Natural killer cell (primary cell): Measurements from ENCODE around the gene IL17A. TPM values are rescaled to one million over a fixed set of nuclear protein-coding genes. Genes with fewer than 3 reads are reported as not detected.

ENCODE experiments used
- ATAC-seq, 3 donors: fragments of 150-1000 bp in 2 of 3; fragments of 200-7000 bp in 1 of 3; cut with Tn5 transposase; 1 replicate in 1 of 3; 2 replicates in 2 of 3; pipeline ENCODE4 v1.10.0; 2021; ENCODE audit warnings: mild to moderate bottlenecking in 2 of 3, moderate library complexity in 2 of 3
- DNase-seq, 2 donors: peaks; one replicate each; pipeline versions ENCODE4 v3.0.0 to v3.0.0-alpha.2; 2013 to 2021; ENCODE audit warnings: mixed read lengths in 1 of 2
- H3K27ac ChIP-seq: one replicate; pipeline ENCODE4 v1.5.1; 2013; ENCODE audit warnings: mild to moderate bottlenecking, low read length
- H3K27me3 ChIP-seq: one replicate; pipeline ENCODE4 v1.6.1; 2013; ENCODE audit warnings: low read length; ENCODE audit not compliant: control insufficient read depth, insufficient read depth
- H3K36me3 ChIP-seq: one replicate; pipeline ENCODE4 v1.6.1; 2013; ENCODE audit warnings: low read length; ENCODE audit not compliant: control insufficient read depth, insufficient read depth
- H3K4me1 ChIP-seq: one replicate; pipeline ENCODE4 v1.6.1; 2013; ENCODE audit warnings: low read length; ENCODE audit not compliant: control insufficient read depth, insufficient read depth
- H3K4me3 ChIP-seq: one replicate; pipeline ENCODE4 v1.5.1; 2013; ENCODE audit warnings: low read length
- H3K9me3 ChIP-seq: one replicate; pipeline ENCODE4 v1.6.1; 2013; ENCODE audit warnings: low read length; ENCODE audit not compliant: control insufficient read depth, insufficient read depth
- H3K27ac Mint-ChIP-seq, 2 donors: one replicate each; pipeline ENCODE4 v1.8.0; 2022; ENCODE audit warnings: mild to moderate bottlenecking in 2 of 2, mixed read lengths in 2 of 2, moderate library complexity in 1 of 2
- H3K27me3 Mint-ChIP-seq, 2 donors: one replicate each; pipeline ENCODE4 v1.8.0; 2022; ENCODE audit warnings: low read depth in 2 of 2, mixed read lengths in 2 of 2
- H3K36me3 Mint-ChIP-seq: one replicate; pipeline ENCODE4 v1.8.0; 2022; ENCODE audit warnings: mixed read lengths
- H3K4me1 Mint-ChIP-seq, 2 donors: one replicate each; pipeline ENCODE4 v1.8.0; 2022; ENCODE audit warnings: mixed read lengths in 2 of 2
- H3K4me3 Mint-ChIP-seq: one replicate; pipeline ENCODE4 v1.8.0; 2022; ENCODE audit warnings: mild to moderate bottlenecking, moderate library complexity, mixed read lengths
- H3K9me3 Mint-ChIP-seq, 2 donors: one replicate each; pipeline ENCODE4 v1.8.0; 2022; ENCODE audit warnings: mixed read lengths in 2 of 2
- WGBS: methylation state at CpG from one replicate; pipeline ENCODE4 v1.1.7; 2013; ENCODE audit warnings: missing lambda C conversion rate; ENCODE audit not compliant: insufficient coverage; 5-methylcytosine and 5-hydroxymethylcytosine counted together
- intact Hi-C: fragments of 100-400 bp; cut with micrococcal nuclease; formaldehyde crosslinking; loops from one replicate; pipeline ENCODE4 v1.14.2; 2022
- total RNA-seq, 4 donors: library from RNA; stranded (reverse); fragments of 120-200 nt in 1 of 4; gene quantifications; one replicate each; pipeline versions ENCODE4 v1.2.3 to v1.2.4, GENCODE V29; 2013 to 2022
- TF ChIP-seq, protein P1 (sequence below): fragments of 200-600 bp; IDR thresholded peaks from one replicate; pipeline ENCODE4 v1.8.0; 2022; ENCODE audit warnings: antibody characterized with exemption

Gene IL17A
- not detected for total RNA-seq
- not detected for total RNA-seq (2013)

DNA sequence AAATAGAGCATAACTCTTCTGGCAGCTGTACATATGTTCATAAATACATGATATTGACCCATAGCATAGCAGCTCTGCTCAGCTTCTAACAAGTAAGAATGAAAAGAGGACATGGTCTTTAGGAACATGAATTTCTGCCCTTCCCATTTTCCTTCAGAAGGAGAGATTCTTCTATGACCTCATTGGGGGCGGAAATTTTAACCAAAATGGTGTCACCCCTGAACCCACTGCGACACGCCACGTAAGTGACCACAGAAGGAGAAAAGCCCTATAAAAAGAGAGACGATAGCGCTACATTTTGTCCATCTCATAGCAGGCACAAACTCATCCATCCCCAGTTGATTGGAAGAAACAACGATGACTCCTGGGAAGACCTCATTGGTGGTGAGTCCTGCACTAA, at the start of gene IL17A:
TSS of gene IL17A (plus strand) at position 301 of the 400 bp plus-strand sequence. CDS start at position 358, 57 bp downstream.
- Histone ChIP-seq H3K27ac (no peak within 1 kb of the TSS), H3K27me3 (peaks cover 38% of the 10 kb centered on the region), H3K36me3 (no peaks in the 10 kb centered on the region), H3K4me1 (no peaks in the 10 kb centered on the region), H3K4me3 (no peak within 1 kb of the TSS), H3K9me3 (no peaks in the 10 kb centered on the region)
- Mint-ChIP-seq H3K9me3 (no peaks in the 10 kb centered on the region), H3K4me1 (peaks cover 2 to 4% of the 10 kb centered on the region in 2 donors), H3K36me3 (no peaks in the 10 kb centered on the region), H3K4me3 (no peak within 1 kb of the TSS), H3K27ac (no peak within 1 kb of the TSS), H3K27me3 (peaks cover 39 to 82% of the 10 kb centered on the region in 2 donors)
- 80% methylated on average over 7 of the region's 7 CpGs for WGBS
- intact Hi-C loops, result no loop called here
- DNase-seq (no peak), ATAC-seq (no peak)
- TF ChIP-seq, protein P1, sequence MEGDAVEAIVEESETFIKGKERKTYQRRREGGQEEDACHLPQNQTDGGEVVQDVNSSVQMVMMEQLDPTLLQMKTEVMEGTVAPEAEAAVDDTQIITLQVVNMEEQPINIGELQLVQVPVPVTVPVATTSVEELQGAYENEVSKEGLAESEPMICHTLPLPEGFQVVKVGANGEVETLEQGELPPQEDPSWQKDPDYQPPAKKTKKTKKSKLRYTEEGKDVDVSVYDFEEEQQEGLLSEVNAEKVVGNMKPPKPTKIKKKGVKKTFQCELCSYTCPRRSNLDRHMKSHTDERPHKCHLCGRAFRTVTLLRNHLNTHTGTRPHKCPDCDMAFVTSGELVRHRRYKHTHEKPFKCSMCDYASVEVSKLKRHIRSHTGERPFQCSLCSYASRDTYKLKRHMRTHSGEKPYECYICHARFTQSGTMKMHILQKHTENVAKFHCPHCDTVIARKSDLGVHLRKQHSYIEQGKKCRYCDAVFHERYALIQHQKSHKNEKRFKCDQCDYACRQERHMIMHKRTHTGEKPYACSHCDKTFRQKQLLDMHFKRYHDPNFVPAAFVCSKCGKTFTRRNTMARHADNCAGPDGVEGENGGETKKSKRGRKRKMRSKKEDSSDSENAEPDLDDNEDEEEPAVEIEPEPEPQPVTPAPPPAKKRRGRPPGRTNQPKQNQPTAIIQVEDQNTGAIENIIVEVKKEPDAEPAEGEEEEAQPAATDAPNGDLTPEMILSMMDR, result no peak

DNA sequence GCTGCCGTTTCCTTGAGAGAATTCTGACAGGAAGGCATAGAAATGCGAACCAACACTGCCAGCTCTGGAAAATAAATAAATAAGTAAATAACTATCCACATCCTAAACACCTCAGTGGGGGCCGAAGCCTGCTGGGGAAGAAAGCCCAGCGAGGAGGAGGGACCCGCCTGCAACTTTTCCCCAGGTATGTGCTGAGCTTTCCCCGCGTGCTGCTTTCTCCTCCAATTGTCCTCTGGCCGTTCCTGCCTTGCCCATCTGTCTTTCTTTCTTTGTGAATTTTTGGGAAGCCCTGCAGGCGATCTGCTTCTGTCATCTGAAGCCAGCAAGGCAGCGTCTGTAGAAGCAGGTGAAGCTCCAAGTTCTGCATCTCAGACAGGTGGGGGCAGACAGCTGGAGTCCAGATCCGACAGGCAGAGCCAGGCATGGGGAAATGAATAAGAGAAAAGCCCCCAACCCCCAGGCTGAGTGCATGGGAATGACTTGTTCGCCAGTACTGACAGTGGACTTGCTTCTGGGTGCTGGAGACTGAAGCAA, 49.2 kb upstream of the IL17A start:
- Histone ChIP-seq H3K4me1 (no peaks in the 10 kb centered on the region), H3K27me3 (no peaks in the 10 kb centered on the region), H3K36me3 (no peaks in the 10 kb centered on the region), H3K27ac (no peak overlapping the region), H3K4me3 (no peak overlapping the region), H3K9me3 (no peaks in the 10 kb centered on the region)
- intact Hi-C loops, result no loop called here
- peaks cover 18 to 40% of the 10 kb centered on the region in 2 donors for H3K27me3 Mint-ChIP-seq
- DNase-seq (no peak), ATAC-seq (no peak)
- H3K4me3 Mint-ChIP-seq, result no peak overlapping the region
- H3K9me3 Mint-ChIP-seq, result no peaks in the 10 kb centered on the region
- no peak overlapping the region for H3K27ac Mint-ChIP-seq
- TF ChIP-seq, protein P1, result no peak
- no peaks in the 10 kb centered on the region for H3K4me1 Mint-ChIP-seq
- WGBS, result 91% methylated on average over 10 of the region's 12 CpGs
- no peaks in the 10 kb centered on the region for H3K36me3 Mint-ChIP-seq

DNA sequence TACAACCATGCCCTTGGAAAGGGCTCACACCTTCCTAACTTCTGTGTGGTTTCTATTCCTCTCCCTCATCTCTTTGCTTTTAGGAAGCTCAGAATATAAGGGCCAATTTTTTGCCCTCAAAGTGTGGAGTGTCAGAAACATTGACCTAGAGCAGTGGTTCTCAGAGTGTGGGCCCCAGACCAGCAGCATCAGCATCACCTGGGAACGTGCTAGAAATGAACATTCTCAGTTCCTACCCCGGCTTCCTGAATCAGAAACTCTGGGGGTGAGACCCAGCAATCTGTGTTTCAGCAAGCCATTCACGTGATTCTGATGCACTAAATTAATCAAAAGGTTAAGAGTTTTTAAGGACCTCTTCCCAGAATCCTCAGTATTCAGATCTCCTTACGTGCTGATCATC, 47.9 kb upstream of the IL17A start:
- no peak overlapping the region for H3K27ac Mint-ChIP-seq
- no peak overlapping the region for H3K4me3 Mint-ChIP-seq
- H3K4me1 Mint-ChIP-seq, result no peaks in the 10 kb centered on the region
- H3K27me3 Mint-ChIP-seq, result peaks cover 27 to 44% of the 10 kb centered on the region in 2 donors
- no peak overlapping the region for H3K27ac ChIP-seq
- no peaks in the 10 kb centered on the region for H3K36me3 Mint-ChIP-seq
- TF ChIP-seq, protein P1, result no peak
- DNase-seq (no peak), ATAC-seq (no peak)
- intact Hi-C loops, result no loop called here
- H3K9me3 Mint-ChIP-seq, result no peaks in the 10 kb centered on the region
- H3K9me3 ChIP-seq, result no peaks in the 10 kb centered on the region
- 75% methylated on average over 4 of the region's 4 CpGs for WGBS
- H3K36me3 ChIP-seq, result no peaks in the 10 kb centered on the region
- no peaks in the 10 kb centered on the region for H3K4me1 ChIP-seq
- H3K4me3 ChIP-seq, result no peak overlapping the region
- H3K27me3 ChIP-seq, result no peaks in the 10 kb centered on the region
